Measurements from ENCODE around the gene SPON2.

The SPON2 gene

DNA sequence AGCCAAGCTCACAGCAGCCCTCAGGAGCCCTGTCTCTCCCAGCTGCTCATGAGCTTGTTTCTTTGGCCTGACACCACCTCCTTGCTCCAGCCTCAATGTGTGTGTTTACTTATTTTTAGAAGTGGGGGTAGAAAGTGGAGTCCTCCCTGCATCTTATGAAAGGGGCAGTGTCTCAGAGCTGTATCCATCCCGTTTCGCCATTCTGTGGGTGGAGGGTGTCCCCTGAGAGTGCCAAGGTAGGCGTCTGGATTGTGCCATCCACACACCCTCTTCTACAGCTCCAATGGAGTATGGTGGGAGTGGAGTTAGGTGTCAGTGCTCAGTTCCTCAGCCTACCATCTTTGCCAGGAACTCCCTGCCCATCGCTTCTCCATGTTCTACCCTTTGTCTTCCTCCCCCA lies 8.3 kb downstream of the SPON2 start:
- DNase-seq (ENCODE audit: insufficient read length, low spot score) (no peak), FAIRE-seq (no peak)
- TF ChIP-seq, protein P1, sequence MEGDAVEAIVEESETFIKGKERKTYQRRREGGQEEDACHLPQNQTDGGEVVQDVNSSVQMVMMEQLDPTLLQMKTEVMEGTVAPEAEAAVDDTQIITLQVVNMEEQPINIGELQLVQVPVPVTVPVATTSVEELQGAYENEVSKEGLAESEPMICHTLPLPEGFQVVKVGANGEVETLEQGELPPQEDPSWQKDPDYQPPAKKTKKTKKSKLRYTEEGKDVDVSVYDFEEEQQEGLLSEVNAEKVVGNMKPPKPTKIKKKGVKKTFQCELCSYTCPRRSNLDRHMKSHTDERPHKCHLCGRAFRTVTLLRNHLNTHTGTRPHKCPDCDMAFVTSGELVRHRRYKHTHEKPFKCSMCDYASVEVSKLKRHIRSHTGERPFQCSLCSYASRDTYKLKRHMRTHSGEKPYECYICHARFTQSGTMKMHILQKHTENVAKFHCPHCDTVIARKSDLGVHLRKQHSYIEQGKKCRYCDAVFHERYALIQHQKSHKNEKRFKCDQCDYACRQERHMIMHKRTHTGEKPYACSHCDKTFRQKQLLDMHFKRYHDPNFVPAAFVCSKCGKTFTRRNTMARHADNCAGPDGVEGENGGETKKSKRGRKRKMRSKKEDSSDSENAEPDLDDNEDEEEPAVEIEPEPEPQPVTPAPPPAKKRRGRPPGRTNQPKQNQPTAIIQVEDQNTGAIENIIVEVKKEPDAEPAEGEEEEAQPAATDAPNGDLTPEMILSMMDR (IDR thresholded peaks at IDR 0.05; ENCODE audit: insufficient read depth, missing control alignments) = no peak

GRCh38 chr4:1160351-1160750 lies 12.0 kb downstream of the SPON2 start:
- DNase-seq (ENCODE audit: insufficient read length, low spot score) (no peak), FAIRE-seq (no peak)
- TF ChIP-seq, protein P1 (IDR thresholded peaks at IDR 0.05; ENCODE audit: insufficient read depth, missing control alignments) = no peak

DNA sequence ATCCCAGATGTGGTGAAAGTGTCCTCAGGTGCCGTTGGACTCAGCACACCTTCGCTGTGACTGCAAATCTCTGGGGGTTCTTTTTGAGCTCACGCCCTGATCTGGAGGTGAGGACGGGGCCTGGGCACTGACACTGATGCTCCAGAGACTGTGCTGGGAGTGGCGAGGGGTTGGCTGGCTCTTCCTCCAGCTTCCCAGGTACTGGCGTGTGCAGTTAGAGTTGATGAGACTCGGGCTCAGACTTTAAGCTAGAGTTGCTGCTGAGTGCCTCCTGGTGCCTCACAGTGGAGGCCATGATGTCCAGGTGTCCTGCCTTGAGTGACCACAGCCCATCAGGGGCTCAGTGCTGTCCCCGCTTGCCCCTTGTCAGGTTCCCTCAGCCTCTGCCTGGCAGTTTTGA lies 16.3 kb downstream of the SPON2 start:
- DNase-seq (ENCODE audit: insufficient read length, low spot score) = no peak
- FAIRE-seq = no peak
- TF ChIP-seq, protein P1 (IDR thresholded peaks at IDR 0.05; ENCODE audit: insufficient read depth, missing control alignments) = no peak

DNA sequence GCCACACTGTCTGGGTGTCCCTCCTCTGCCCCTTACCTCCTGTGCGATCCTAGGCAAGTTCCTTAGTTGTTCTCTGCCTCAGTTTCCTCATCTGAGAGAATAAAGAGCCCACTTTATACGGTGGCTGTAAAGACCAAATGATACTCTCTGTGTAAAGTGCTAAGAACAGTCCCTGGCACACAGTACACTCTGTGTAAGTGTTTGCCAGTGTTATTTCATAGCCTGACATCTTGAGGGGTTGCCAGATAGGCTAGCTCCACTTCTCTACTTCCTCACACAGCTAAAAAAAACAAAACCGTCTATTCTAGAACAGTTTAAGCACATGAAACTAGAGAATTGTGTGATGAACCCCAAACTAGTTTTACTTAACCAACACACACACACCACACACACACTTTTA lies 17.1 kb downstream of the SPON2 start:
- DNase-seq (ENCODE audit: insufficient read length, low spot score) = no peak
- FAIRE-seq = no peak
- TF ChIP-seq, protein P1 (IDR thresholded peaks at IDR 0.05; ENCODE audit: insufficient read depth, missing control alignments) = no peak

DNA sequence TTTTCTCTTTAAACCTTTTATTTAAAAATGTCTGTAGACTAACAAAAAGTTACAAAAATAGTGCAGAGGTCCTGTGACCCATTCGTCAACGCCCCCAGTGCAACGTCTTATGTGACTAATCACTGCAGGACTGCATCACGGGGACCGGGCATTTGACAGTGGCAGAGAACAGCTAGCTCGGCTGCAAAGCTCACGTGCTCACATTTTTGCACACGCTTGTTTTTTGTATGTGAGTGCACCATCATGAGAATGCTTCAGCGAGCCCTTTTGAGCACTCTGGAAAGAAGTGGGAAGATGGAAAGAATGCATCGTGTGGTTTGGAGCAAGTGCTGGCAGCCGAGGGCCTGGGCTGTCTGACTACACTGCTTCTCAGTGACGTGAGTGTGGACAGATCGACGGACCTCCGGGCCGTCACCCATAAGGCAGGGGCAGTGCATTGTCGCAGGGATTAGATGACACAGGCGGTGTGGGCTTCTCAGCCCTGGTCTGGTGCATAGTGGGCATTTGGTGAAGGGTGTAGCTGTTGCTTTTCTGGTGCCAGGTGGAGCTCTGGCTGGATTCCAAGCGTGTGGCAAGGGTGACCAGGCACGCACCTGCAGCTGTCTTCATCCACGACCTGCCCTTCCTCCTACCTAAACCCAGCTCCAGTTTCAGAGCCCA lies 17.7 kb downstream of the SPON2 start:
- no peak for FAIRE-seq
- no peak for DNase-seq (ENCODE audit: insufficient read length, low spot score)
- TF ChIP-seq, protein P1 (IDR thresholded peaks at IDR 0.05; ENCODE audit: insufficient read depth, missing control alignments) = no peak

DNA sequence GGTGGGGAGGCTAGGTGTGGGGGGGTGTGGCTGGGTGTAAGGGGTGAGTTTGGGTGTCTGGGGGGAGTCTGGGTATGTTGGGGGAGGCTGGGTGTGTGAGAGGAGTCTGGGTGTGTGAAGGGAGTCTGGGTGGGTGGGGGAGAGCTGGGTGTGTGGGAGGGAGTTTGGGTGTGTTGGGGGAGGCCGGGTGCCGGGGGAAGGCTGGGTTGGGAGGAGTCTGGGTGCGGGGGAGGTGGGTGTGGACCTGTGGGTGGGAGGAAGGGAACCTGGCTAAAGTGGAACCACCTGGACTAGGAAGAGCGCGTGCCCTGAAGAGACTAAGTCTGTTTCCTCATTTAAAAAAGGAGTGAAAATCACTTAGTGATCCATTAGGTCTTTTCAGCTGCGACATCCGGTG lies 18.3 kb downstream of the SPON2 start:
- TF ChIP-seq, protein P1 (IDR thresholded peaks at IDR 0.05; ENCODE audit: insufficient read depth, missing control alignments) = no peak
- FAIRE-seq (no peak), DNase-seq (ENCODE audit: insufficient read length, low spot score) (no peak)

DNA sequence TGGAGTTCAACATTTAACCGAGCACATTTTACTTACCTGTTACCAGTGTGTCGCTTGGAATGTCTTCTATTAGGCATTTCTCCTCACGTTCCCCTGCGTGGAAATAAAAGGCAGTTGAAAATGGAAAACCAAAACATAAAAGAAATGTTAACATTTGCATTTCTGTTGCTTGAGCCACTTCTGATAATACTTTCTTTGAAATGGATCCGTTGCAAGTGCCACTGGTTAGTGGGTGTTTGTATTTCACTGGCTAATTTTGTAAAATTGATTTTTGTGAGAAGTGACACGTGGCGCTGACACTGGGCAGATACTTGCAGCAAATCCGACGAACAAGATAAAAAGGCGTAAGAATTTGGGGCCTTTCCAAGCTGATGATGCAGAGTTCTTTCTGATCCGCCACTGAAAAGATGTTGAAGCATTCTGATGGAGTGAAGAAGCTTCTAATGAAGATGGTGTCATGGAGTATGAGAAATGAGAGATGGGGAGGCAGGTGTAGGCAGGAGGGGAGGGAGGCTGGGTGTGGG lies 18.8 kb downstream of the SPON2 start:
- TF ChIP-seq, protein P1 (IDR thresholded peaks at IDR 0.05; ENCODE audit: insufficient read depth, missing control alignments) = no peak
- no peak for FAIRE-seq
- DNase-seq (ENCODE audit: insufficient read length, low spot score) = no peak
